HG02610 (cell line): ENCODE data around the gene TMEM63C.
"Not testable (repeated sequence)": the region's sequence is repeated elsewhere in the genome, so short reads cannot be mapped to it uniquely, and the experiment has no call there.

ENCODE experiments used
- ATAC-seq: cut with Tn5 transposase; IDR thresholded peaks from one replicate; pipeline ENCODE4 v1.9.1; 2021; ENCODE audit warnings: mild to moderate bottlenecking, moderate library complexity; ENCODE audit not compliant: unreplicated experiment

TMEM63C gene

DNA sequence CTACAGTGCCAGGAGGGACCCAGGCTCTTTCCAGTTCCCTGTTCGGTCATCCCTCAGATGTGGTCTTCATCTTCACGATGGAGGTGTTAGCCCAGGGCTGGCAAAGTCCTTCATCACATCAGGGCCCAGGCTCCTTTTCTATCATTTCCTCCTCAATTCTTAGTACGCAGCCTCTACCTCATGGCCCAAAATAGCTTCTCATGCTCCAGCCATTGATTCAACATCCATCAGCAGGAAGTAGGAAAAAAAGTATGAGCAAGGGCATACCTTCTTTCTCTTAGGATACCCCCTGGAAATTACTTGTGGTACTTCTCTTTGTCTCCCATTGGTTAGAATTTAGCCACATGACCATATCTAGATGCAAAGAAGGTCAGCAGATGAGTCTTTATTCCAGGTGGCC, 27.8 kb upstream of the TMEM63C start:
- ATAC-seq, result no peak

DNA sequence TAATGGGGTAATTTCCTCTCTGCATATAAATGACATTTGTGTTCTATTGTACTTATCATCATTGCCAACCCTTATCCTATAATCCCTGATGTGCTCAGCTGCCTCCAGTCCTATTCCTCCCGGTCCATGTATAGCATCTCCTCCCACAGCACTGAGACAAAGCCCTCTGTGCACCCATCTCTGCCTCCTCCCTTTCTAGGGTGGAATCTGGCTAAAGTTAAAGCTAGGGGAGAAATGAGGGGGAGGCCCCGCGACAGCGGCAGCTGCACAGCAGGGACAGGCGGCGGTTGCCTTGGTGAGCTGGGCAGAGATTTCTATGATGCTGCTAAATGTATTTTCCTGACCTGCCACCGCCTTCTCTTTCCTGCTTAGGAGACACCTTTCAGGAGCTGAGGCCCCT, 27.2 kb upstream of the TMEM63C start:
- ATAC-seq, result no peak

DNA sequence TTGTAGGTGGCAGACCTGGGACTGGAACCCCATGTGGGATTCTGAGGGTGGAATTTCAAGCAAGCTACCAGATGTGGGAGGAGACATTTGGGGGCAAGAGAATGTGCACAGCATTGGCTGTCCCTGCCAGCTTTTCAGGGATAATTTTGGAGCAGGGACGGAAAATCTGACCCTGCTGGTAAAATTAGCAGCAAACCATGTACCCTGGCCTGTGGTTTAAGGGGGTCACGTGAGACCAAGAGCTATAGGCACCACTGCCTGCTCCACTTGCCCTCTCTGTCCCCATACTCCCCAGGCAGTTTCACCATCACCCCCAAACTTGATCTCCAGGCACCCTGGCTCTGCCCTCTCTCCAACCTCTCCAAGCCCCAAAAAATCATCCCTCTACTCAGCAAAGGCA, 26.5 kb upstream of the TMEM63C start:
- ATAC-seq, result no peak

DNA sequence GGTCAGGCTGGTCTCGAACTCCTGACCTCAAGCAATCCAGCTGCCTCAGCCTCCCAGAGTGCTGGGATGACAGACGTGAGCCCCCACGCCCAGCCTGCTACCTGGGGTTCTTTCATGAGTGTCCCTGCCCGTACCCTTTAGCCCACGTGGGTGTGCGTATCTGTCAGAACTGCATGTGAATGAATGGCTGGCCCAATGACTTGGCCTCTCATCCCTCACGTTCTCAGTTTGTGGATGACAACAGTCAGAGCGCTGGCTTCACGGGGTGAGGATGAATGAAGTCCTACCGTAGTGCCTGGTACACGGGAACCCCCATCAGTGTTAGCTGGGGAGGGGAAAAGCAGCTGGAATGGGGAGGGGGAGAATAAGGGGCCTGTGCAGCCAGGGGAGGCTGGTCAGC, 23.9 kb upstream of the TMEM63C start:
- no peak for ATAC-seq

DNA sequence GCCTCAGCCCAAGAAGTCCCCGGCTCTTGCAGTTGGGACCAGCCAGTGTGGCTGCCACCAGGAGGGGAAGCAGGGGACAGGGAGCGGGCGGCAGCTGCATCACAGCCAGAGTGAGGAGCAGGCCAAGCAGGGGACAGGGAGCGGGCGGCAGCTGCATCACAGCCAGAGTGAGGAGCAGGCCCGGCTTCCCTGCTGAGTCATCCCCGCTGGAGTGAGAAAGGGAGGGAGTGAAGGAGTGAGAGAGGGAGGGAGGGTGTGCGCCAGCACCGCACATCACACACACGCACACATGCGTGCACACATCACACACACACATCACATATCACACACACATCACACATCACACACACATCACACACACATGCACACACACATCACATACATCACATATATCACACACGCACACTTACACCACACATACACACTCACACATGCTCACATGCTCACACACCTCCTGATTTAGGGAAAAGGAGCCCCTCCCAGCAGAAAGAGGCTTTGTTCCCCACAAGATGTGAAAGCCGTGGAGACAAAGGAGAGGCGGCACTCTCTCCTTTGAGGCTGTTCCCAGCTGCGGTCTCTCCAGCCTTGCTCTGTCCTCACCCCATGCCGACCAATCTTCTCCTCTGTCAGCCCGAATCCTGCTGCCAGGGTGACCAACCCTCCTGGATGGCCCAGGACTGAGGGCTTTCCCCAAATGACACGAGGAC, 23.3 kb upstream of the TMEM63C start:
- no peak for ATAC-seq

DNA sequence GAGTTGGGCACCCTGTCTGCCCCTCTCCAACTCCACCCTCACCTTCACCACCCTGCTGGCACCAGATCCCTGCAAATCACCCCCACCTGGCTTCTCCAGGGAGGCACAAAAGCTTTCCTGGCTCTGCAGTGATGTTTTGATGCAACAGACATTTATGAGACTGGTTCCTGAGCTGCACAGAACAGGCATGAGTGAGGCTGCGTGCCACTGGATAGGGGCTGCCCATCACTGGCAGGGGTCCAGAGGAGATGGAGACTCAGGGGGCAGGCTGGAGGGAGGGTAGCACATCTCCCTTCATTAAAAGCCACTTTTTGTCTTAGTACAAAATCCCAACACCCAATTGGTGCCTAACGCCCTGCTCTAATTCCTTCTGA, 22.7 kb upstream of the TMEM63C start:
- no peak for ATAC-seq

DNA sequence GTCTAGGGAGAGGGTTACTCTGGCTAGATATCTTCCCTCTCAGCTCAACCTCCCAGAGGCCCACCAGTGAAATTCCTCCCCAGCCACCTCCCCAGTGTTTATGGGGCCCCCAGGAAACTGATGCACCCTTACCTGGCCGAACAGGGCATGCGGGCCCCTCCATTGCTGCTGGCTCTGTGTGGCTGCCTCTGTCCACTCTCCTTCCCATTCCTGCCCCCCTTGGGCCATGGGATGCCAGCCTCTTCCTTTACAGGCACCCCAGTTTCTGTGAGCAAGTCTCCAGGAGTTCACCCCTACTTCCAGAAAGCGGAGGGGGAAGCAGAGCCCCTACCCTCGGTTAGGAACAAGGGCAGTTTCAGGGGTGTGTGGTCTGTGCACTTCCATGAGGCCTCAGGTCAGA, 20.6 kb upstream of the TMEM63C start:
- ATAC-seq, result no peak

DNA sequence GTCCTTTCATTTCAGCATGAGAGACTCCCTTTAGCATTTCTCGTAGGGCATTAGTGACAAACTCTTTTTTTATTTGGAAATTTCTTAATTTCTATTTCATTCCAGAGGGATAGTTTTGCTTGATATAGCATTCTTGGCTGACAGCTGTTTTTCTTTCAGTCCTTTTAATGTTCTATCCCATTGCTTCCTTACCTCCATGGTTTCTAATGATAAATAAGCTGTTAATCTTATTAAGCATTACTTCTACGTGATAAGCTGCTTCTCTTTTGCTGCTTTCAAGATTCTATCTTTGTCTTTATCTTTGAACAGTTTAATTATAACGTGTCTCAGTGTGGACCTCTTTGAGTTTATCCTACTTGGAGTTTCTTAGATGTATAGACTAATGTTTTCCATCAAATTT, 11.6 kb upstream of the TMEM63C start:
- ATAC-seq, result no peak

DNA sequence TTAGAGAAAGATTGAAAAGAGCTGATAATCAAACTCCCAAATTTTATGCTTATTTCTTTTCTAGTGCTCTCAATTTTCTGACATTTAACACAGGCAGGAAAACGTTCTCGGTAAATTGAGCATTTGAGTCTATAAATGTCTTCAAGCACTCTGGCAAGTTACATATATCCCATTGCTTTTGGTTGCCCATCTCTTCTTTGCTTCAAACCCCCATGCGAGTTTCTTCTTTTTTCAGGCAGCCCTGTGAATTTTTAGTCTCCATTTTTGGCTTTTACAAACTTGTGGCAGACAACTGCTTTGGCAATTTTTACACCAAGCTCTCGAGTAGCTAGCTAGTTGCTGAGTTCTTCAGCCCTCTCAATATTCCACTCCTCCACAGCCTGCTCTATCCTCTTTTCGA, 8.7 kb upstream of the TMEM63C start:
- no peak for ATAC-seq

DNA sequence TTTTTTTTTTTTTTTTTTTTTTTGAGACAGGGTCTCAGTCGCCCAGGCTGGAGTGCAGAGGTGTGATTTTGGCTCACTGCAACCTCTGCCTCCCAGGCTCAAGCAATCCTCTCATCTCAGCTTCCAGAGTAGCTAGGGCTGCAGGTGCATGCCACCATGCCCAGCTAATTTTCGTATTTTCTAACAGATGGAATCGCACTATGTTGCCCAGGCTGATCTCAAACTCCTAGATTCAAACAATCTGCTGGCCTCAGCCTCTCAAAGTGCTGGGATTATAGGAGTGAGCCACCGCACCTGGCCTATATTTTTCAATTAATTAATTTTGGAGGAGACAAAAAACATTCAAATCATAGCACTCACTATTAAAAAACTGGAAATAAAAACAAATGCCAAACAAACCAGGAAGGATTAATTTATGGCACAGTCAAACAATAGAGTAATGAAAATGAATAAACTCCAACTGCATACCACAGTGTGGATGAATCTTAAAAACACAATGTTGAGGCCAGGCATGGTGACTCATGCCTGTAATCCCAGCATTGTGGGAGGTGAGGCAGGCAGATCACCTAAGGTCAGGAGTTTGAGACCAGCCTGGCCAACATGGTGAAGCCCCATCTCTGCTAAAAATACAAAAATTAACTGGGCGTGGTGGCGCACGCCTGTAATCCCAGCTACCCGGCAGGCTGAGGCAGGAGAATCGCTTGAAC, 7.5 kb upstream of the TMEM63C start:
- ATAC-seq, result not testable (repeated sequence)

DNA sequence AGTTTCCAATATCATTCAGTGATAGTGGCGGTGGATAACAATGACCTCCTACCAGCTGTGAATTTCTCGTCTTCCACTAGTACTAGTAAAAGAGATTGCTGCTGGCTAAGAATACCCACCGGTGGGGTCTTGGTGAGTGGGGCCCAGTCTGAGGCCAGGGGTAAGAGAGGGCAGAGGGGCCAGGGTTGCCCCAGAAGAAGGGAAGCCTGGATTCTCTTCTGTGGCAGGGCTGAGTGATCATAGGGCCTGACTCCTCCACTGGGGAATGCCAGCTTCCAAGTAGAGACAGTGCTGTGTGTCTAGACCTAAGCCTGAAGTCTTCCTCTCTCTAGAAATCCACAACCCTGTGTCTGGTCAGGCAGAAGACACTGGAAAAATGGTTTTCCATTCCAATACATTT, 5.8 kb upstream of the TMEM63C start:
- no peak for ATAC-seq

DNA sequence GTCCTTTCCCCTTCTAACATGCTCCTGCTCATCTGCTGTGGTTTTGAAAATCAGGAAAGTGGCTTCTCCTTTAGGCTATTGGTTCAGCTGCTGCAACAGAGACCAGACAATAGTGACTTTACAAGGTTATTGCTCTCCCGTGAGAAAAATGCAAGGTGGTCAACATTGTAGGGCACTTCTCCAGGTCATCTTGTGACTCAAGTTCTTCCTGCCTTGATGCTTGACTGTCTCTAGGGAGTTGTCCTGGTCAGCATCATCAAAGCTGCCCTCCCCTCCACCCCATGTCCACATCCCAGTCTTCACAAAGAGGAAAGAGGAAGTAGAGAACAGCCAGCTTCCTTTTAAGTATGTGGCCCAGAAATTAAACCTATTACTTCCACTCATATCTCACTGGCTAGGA, 3.9 kb upstream of the TMEM63C start:
- no peak for ATAC-seq

DNA sequence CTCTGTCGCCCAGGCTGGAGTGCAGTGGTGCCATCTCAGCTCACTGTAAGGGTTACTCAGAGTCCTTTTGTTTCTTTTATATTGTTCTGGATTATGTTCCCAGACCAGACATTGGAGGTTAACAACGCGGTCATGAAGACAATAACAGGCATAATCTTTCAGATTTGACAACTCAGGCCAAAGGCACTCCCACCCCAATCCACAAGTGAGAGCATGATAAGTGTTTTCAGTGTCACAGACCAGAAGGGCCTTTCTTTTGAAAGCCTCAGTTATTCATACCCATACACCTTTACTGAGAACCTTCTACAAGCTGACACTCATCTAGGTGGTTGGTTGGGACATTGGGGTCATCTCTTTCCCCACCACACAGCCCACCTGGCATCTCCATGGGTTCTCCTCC, 2.9 kb upstream of the TMEM63C start:
- no peak for ATAC-seq

DNA sequence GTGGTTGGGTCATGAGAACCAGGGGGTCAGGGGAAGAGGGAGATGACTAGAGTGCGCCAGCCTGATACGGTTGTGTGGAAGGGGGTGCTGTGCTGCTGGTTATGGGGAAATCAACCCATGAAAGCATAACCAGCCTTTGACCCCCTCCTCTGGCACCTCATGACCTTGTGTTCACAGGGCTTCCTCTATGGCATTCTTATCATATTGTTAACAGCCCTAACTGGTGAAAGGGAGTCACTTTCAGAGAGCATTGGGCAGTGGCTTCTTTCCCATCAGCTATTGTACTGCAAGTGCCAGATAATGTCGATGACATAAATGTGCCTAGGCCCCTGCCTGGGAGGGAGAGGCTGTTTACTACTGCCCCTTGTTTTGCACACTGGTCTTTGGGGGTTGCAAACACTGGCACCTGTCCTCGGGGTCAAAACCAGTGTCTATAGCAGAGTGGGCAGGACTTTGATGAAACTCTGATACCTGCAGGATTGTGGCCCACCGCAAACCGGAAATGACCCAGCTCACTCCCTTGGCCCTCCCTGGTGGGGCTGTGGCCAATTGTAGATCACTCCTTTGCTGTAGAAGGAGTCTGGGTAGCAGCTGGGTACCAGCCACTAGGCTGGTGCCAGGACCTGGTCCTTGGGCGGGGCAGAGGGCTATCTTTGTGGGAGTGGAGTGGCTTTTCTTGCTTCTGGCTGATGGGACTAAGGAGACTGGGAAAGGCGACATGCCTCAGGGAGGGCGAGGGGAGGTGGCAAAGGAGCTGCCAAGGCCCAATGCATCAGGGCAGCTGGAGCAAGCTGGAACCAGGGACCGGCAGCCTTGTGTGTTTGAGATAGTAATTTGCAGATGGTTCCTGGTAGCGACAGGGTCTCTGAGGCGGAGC, 634 bp upstream of the TMEM63C start:
- no peak for ATAC-seq

DNA sequence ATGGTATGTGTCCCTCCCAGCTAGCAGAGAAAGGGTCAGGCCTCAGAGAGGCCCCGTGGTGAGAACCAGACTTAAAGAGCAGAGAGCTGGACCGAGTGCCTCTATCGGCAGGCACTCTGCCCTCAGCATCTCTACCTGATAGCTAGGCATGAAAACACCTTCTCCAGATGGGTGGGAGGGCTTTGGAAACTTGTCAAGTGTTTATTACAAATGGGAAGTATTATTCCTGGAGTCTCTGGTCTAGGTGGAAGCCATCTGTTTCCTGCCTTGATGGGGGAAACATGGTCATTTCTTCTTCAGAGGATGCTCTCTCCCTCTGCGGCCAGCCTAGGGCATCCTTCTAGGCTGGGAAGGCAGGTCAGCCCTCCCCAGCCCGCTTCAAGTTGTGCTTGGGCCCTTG, 2.3 kb downstream of the TMEM63C start:
- no peak for ATAC-seq

DNA sequence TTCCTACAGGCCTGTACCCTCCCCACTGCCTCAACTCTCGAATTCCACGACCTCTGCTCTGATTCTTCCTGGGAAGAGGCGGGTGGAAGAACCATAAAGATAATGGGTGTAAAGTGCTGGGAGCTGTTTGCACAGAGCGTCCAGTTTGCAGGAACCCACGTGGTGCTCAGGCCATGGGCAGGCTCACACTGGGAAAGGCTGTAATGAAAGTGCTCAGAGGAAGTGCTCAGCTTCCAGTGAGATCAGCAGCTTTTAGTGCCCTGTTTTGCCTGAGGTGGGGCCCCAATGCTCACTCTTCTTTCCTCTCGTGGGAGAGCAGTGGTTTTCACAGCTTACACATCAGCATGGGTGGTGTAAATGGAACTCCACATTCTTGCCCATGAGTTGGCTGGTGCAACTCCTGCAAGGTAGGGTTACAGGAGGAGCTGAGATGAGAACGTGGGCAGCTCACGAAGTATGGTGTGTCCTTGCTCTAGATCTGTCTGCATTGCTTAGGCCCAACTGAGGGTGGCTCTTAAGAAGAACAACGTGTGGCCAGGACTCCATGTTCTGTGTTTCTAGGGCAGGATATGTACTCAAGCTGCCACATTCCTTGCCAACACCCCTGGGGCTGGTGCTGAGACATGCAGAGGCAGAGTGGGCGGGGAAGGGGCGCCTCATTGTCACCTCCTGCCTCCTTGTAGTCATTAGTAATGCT, 2.9 kb downstream of the TMEM63C start:
- ATAC-seq, result no peak

DNA sequence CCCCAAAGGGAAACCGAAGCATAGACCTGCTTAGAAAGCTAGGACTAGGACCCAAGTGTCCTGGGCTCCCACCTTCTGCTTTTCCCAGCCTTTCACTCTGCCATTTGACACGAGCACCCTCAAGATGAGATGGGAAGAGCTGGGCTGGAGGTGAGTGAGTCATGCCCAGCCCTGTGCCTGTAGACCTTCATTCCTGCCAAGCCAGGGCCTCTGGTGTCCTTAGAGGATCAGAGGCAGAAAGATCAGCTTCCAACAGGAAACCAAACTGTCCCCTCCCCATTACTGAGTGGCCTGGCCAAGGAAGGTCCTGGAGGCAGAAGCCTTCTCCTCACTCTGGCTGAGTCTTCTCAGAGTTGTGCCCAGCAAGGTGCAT, 3.5 kb downstream of the TMEM63C start:
- ATAC-seq, result no peak

DNA sequence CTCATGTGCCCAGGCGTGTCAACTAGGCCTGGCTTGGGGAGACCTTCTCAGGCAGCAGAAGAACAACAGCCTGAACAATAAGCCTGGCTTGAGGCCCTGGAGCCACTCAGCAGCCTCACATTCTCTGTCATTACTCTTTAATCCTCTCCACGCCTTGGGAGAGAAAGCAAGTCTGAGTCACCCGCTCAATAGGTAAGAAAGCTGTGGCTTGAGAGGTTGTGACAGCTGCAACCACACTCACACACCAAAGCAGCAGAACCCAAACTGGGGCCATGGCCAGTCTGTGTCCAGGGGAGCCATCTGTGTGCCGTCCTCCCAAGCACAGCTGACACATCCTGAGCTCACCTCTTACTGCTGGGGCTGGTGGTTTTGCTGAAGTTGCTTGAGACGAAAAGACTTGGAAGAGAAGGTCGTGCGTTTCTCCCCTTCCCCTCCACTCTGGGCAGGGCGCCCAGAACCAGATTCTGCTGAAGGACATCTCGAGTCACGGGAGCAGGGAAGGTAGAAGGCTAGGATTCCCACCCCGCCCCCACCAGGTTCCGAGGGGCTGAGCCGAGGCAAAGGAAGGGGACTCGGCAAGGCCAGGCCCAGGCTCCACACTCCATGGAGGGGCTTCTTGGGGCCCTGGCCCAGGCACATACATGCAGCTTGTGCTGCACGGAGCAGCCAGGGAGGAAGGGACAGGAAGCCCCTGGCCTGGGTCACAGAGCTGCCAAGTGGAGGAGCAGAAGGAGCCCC, 5.5 kb downstream of the TMEM63C start:
- ATAC-seq, result no peak

DNA sequence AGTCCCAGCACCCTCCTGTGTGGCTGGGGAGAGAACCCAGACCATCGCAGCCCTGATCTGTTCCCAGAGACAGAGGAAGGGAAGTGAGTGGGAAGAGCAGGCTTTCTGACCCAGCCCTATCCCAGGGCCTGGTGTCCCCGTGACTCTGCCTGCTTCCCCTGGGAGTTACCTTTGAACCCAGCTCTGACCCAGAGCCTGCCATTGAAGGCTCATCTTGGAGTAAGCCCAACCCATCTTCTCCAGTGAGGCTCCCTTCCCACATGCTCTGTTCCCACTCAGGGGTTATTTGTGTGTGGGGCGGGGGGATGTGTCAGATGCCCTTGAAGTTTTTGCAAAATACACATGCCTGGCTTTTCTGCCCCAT, 6.0 kb downstream of the TMEM63C start:
- no peak for ATAC-seq

DNA sequence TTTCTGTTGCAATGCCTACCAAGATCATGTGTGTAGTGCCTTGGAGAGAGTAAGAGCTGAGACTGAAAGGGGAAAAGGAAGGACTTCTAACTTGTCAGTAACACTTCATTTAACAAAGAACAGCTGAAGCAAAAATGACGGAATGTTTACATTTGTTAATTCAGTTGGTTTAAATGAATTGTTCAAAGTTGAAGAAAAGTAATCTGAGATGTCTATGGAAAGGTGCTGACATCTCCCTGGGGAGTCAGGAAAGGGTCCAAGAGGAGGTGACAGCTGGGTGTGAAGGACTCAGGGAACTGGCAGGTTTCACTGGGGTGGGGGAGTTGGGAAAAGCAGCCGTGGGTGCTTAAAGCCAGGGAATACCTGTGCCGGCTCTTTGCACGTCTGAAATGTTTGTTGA, 7.9 kb downstream of the TMEM63C start:
- ATAC-seq, result no peak

DNA sequence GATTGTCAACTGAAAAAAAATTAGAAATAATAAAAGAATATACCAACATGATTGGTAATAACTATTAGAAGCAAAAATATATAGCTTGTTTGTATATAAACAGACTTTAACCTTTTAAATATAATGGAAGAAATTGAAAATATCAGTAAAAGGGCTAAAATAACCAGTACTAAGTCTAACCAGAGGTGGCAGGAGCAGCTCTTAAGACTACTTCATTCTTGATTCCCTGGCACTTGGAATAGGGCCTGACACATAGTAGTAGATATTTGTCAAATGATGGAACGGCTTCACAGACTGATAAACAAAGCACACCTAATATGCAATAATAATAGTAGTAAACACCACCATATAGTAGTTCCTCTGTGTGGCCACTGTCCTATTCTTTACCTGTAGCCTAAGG, 9.4 kb downstream of the TMEM63C start:
- ATAC-seq, result no peak
